HG03457 (cell line): ENCODE data around the gene SBK3.
"Not testable (repeated sequence)": the region's sequence is repeated elsewhere in the genome, so short reads cannot be mapped to it uniquely, and the experiment has no call there.

ENCODE experiments used
- ATAC-seq: cut with Tn5 transposase; IDR thresholded peaks from one replicate; pipeline ENCODE4 v1.9.1; 2021; ENCODE audit warnings: moderate number of reproducible peaks; ENCODE audit not compliant: unreplicated experiment

SBK3 gene

DNA sequence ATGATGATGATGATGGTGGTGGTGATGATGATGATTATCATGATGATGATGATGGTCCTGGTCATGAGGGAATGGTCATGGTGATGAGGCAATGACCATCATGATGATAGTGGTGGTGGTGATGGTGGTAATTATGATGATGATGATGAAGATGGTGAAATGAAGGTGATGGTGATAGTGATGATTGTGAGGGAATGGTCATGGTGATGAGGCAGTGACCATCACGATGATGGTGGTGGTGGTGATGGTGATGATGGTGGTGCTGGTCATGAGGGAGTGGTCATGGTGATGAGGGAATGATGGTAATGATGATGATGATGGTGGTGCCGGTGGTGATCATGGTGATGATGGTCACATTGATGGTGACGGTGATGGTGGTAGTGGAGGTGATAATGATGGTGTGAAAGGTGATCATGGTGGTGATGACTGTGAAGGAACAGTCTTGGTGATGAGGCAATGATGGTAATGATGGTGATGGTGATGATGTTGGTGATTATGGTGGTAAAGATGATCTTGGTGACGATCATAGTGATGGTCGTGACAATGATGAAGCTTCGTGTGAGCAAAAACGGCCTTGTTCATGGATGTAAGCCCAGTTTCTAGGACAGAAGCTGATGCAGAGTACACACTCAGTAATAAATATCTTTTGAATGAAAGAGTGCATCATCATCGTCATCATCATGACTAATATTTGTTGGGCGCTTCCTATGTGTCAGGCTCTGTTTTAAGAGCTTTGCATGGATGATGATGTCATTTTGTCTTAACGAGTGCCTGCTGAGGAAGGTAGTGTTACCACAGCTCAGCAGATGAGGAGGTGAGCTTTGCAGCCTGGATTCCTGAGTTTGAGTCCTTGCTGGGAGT, 25.7 kb downstream of the SBK3 start:
- ATAC-seq, result no peak

GRCh38 chr19:55516878-55517620, 28.3 kb downstream of the SBK3 start:
- ATAC-seq, result peak; percentile 94

- ATAC-seq, result no peak
Measured at GRCh38 chr19:55508120-55508519, 37.2 kb downstream of the SBK3 start.

DNA sequence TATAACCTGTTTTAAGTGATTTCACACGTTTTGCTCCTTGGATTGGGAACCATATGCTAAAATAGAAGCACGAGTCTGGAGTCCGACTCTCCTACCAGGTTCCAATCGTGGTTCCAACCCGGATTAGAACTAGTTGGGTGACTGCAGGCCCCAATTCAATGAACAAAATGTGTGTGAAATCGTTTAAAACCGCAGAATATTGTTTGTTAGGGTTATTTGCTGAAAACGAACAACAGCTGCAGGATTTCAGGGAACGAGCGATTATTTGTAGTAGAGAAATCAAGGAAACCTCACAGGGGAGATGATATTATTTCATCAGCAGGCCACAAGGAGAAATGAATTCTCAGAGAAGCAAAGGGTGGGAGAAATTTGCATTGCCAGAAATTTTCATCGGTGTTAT, 40.4 kb downstream of the SBK3 start:
- ATAC-seq, result no peak

DNA sequence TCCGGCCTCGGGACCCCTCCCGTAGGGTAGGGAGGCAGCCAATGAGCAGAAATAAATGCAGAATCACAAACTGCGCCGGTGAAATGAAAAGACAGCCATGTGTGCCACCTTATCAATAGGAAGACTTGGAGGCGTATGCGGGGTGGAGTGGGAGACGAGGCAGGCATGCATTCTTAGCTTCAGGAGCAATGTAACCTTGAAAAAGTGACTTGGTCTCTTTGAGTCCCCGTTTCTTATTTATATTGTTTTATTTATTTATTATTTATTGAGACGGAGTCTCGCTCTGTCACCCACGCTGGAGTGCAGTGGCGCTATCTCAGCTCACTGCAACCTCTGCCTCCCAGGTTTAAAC, 41.1 kb downstream of the SBK3 start:
- ATAC-seq, result no peak

GRCh38 chr19:55503502-55504251, 41.7 kb downstream of the SBK3 start:
- ATAC-seq, result peak; percentile 70

GRCh38 chr19:55503157-55503501, 42.2 kb downstream of the SBK3 start:
- ATAC-seq, result no peak

DNA sequence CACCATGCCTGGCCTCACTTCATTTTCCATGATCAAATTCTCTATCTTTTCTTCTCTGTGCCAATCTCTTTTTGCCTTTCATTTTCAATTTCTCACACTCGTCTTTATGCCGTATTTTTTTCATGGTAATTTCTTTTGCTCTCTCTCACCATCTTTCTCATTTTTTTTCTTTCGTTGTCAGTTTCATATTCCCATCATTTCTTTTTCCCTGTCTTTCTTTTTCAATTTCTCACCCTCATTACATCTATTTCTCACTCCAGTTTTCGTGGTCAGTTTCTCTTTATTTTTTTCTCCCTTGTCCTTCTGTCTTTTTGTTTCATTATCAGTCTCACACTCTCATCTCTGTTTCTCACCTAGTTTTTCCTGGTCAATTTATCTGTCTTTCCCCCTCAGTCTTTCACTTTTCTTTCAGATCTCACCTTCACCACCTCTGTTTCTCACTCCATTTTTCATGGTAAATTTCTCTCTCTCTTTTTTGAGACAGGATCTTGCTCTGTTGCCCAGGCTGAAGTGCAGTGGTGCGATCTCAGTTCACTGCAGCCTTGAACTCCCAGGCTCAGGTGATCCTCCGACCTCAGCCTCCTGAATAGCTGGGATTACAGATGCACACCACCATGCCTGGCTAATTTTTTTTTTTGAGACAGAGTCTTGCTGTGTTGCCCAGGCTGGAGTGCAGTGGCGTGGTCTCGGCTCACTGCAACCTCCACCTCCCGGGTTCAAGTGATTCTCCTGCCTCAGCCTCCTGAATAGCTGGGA, 43.0 kb downstream of the SBK3 start:
- no peak for ATAC-seq

DNA sequence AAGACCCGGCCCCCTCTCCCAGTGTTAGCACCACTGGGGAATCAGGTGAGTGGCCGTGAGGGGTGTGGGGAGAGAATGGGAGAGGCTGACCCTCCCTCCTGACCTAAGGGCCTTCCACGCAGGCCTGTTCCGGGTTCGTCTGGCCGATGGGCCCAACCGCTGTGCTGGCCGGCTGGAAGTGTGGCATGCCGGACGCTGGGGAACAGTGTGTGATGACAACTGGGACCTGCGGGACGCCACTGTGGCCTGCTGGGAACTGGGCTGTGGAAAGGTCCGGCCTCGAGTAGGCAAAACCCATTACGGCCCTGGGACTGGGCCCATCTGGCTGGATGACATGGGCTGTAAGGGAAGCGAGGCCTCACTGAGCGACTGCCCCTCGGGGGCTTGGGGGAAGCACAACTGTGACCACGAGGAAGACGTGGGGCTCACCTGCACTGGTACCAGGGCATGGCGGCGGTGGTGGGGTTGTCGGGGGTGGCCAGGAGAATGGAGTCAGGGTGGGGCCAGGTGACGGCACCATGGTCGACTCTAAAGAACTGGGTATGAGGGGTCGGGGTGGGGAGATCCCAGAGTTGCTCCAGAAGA, 44.9 kb downstream of the SBK3 start:
- ATAC-seq, result no peak

GRCh38 chr19:55498246-55498840, 47.0 kb downstream of the SBK3 start:
- no peak for ATAC-seq

DNA sequence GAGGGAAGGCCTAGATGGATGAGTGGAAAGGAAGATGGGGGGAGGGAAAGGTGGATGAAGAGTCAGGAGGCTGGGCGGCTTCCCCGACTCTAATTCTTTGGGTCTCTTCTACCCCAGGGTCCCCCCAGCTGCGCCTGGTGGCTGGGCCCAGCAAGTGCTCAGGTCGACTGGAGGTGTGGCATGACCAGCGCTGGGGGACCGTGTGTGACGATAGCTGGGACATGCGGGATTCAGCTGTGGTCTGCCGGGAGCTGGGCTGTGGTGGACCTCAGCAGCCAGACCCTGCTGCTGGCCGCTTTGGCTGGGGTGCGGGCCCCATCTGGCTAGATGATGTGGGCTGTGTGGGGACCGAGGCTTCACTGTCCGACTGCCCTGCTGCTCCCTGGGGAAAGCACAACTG, 47.6 kb downstream of the SBK3 start:
- ATAC-seq, result no peak

DNA sequence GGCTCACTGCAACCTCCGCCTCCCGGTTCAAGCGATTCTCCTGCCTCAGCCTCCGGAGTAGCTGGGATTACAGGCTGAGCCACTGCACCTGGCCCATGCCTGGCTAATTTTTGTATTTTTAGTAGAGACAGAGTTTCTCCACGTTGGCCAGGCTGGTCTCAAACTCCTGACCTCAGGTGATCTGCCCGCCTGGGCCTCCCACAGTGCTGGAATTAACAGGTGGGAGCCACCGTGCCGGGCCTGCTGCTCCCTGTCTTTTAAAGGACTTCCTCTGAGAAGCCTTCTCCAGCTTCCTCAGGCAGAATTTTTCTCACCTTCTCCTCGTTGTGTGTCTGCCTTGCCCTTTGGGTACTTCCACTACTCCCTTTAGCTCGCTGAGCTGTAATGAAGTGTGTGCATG, 48.5 kb downstream of the SBK3 start:
- ATAC-seq, result not testable (repeated sequence)

GRCh38 chr19:55495646-55496349, 49.5 kb downstream of the SBK3 start:
- no peak for ATAC-seq

GRCh38 chr19:55494172-55494761, 51.1 kb downstream of the SBK3 start:
- no peak for ATAC-seq

GRCh38 chr19:55493645-55494171, 51.6 kb downstream of the SBK3 start:
- ATAC-seq, result no peak

DNA sequence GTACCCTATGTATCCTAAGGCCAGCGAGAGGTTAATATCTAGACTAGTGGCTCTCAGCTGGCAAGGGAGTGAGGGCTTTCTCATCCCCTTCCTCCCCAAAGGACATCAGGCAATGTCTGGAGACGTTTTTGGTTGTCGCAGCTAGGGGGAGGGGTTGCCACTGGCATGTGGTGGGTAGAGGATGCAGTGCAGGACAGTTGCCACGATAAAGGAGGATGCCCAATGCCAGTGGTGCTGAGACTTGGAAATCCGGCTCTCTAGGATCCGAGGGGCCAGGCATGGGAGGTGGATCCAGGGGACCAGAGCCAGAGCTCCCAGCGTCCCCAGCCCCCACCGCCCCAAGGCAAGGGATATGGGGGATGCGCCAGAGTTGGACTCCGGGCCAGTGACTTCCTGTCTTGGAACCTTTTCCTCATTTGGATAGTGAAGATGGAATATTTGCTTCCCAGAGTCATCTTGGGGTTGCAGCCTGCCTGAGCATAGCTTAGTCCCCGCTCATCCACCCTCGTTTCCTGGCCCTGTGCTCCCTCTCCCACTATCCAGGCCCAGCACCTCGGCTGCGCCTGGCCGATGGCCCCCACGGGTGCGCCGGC, 52.2 kb downstream of the SBK3 start:
- ATAC-seq, result no peak

- ATAC-seq, result no peak
Measured at GRCh38 chr19:55492362-55492944, 52.9 kb downstream of the SBK3 start.
